ENCODE results near the gene KDM1B. TPM values are rescaled to one million over a fixed set of nuclear protein-coding genes. Genes with fewer than 3 reads are reported as not detected.

Gene KDM1B
- total RNA-seq, 1 experiment from 2014 or later = 21.2 TPM

- Mint-ChIP-seq H3K4me3 (ENCODE audit: unreplicated experiment) (no peak overlapping the region), H3K9me3 (ENCODE audit: unreplicated experiment) (no peaks in the 10 kb centered on the region), H3K27ac (ENCODE audit: low read depth, unreplicated experiment) (no peak overlapping the region), H3K36me3 (ENCODE audit: insufficient read depth, unreplicated experiment) (peaks cover 38% of the 10 kb centered on the region), H3K4me1 (ENCODE audit: insufficient read depth, unreplicated experiment) (no peaks in the 10 kb centered on the region), H3K27me3 (ENCODE audit: insufficient read depth, unreplicated experiment) (no peaks in the 10 kb centered on the region)
- no peak for TF ChIP-seq CTCF (IDR thresholded peaks at IDR 0.05; ENCODE audit: unreplicated experiment)
- ChIA-PET CTCF (interaction anchor here (1.0 to 1.4 kb wide), 2 partner anchors 49 to 53 kb away, joined by 3 to 4 read pairs; no protein-coding TSS in a partner anchor), POLR2A (interaction anchor here (0.6 to 1.5 kb wide), 2 partner anchors 10 to 12 kb away, joined by 3 to 4 read pairs; no protein-coding TSS in a partner anchor)
- no peak for DNase-seq (ENCODE audit: unreplicated experiment)
- no TSS peak for BruUV-seq (replicated peaks)
- intact Hi-C loops (cut with micrococcal nuclease) = no loop called here
These were observed 54.4 kb downstream of the KDM1B start for GRCh38 chr6:18209539-18210197.

GRCh38 chr6:18210707-18211106, 55.5 kb downstream of the KDM1B start:
- intact Hi-C loops (cut with micrococcal nuclease) = no loop called here
- CTCF ChIA-PET = no interaction called here
- Mint-ChIP-seq H3K27ac (ENCODE audit: low read depth, unreplicated experiment) (no peak overlapping the region), H3K36me3 (ENCODE audit: insufficient read depth, unreplicated experiment) (peaks cover 33% of the 10 kb centered on the region), H3K27me3 (ENCODE audit: insufficient read depth, unreplicated experiment) (no peaks in the 10 kb centered on the region), H3K4me3 (ENCODE audit: unreplicated experiment) (no peak overlapping the region), H3K4me1 (ENCODE audit: insufficient read depth, unreplicated experiment) (no peaks in the 10 kb centered on the region), H3K9me3 (ENCODE audit: unreplicated experiment) (no peaks in the 10 kb centered on the region)
- no peak for DNase-seq (ENCODE audit: unreplicated experiment)
- POLR2A ChIA-PET = no interaction called here
- no peak for TF ChIP-seq CTCF (IDR thresholded peaks at IDR 0.05; ENCODE audit: unreplicated experiment)
- no TSS peak for BruUV-seq (replicated peaks)

- no peaks in the 10 kb centered on the region for H3K4me1 Mint-ChIP-seq (ENCODE audit: insufficient read depth, unreplicated experiment)
- no peak for TF ChIP-seq CTCF (IDR thresholded peaks at IDR 0.05; ENCODE audit: unreplicated experiment)
- H3K36me3 Mint-ChIP-seq (ENCODE audit: insufficient read depth, unreplicated experiment) = peaks cover 29% of the 10 kb centered on the region
- ChIA-PET CTCF (interaction anchor here (0.6 kb wide), 1 partner anchor 1539 kb away, joined by 3 read pairs; no protein-coding TSS in a partner anchor), POLR2A (no interaction called here)
- no peak for DNase-seq (ENCODE audit: unreplicated experiment)
- H3K9me3 Mint-ChIP-seq (ENCODE audit: unreplicated experiment) = no peaks in the 10 kb centered on the region
- H3K4me3 Mint-ChIP-seq (ENCODE audit: unreplicated experiment) = no peak overlapping the region
- H3K27me3 Mint-ChIP-seq (ENCODE audit: insufficient read depth, unreplicated experiment) = no peaks in the 10 kb centered on the region
- no TSS peak for BruUV-seq (replicated peaks)
- H3K27ac Mint-ChIP-seq (ENCODE audit: low read depth, unreplicated experiment) = no peak overlapping the region
- intact Hi-C loops (cut with micrococcal nuclease) = no loop called here
These were observed 56.1 kb downstream of the KDM1B start for GRCh38 chr6:18211338-18211737.

- H3K4me3 Mint-ChIP-seq (ENCODE audit: unreplicated experiment) = no peak overlapping the region
- H3K9me3 Mint-ChIP-seq (ENCODE audit: unreplicated experiment) = no peaks in the 10 kb centered on the region
- intact Hi-C loops (cut with micrococcal nuclease) = no loop called here
- DNase-seq (ENCODE audit: unreplicated experiment) = no peak
- ChIA-PET POLR2A (no interaction called here), CTCF (no interaction called here)
- H3K27me3 Mint-ChIP-seq (ENCODE audit: insufficient read depth, unreplicated experiment) = no peaks in the 10 kb centered on the region
- H3K4me1 Mint-ChIP-seq (ENCODE audit: insufficient read depth, unreplicated experiment) = no peaks in the 10 kb centered on the region
- no peak for TF ChIP-seq CTCF (IDR thresholded peaks at IDR 0.05; ENCODE audit: unreplicated experiment)
- H3K27ac Mint-ChIP-seq (ENCODE audit: low read depth, unreplicated experiment) = no peak overlapping the region
- BruUV-seq (replicated peaks) = no TSS peak
- peaks cover 28% of the 10 kb centered on the region for H3K36me3 Mint-ChIP-seq (ENCODE audit: insufficient read depth, unreplicated experiment)
These were observed 57.0 kb downstream of the KDM1B start for GRCh38 chr6:18212231-18212630.

Measured in MCF 10A (cell line).